MCF 10A (cell line): Measurements from ENCODE around the gene DCAF6. TPM values are rescaled to one million over a fixed set of nuclear protein-coding genes. Genes with fewer than 3 reads are reported as not detected.

ENCODE experiments used
- BruUV-seq: library from RNA; stranded (reverse); fragments of 400-500 nt; replicated peaks from 2 replicates; lab custom pipeline; 2021; lab: Mats Ljungman, UMichigan
- CTCF ChIA-PET: fragments of 300-600 bp; sonication (Branson Sonifier 250); formaldehyde crosslinking; extraction: SDS; loops from one replicate; lab custom pipeline; 2021; ENCODE audit warnings: antibody characterized with exemption, inconsistent platforms; lab: Yijun Ruan, JAX
- POLR2A ChIA-PET: fragments of 300-600, 350-650 bp; sonication (Branson Sonifier 250); formaldehyde crosslinking; extraction: SDS; loops from one replicate; lab custom pipeline; 2020; ENCODE audit warnings: antibody characterized with exemption, inconsistent platforms; lab: Yijun Ruan, JAX
- DNase-seq: peaks from one replicate; pipeline ENCODE4 v3.0.0-alpha.2; 2018; ENCODE audit not compliant: unreplicated experiment
- H3K27ac Mint-ChIP-seq: one replicate; pipeline ENCODE4 v1.8.0; 2022; ENCODE audit warnings: mild to moderate bottlenecking, low read depth, mixed read lengths; ENCODE audit not compliant: unreplicated experiment
- H3K27me3 Mint-ChIP-seq: one replicate; pipeline ENCODE4 v1.8.0; 2022; ENCODE audit warnings: mixed read lengths; ENCODE audit not compliant: insufficient read depth, unreplicated experiment
- H3K36me3 Mint-ChIP-seq: one replicate; pipeline ENCODE4 v1.8.0; 2022; ENCODE audit warnings: mild to moderate bottlenecking, moderate library complexity, mixed read lengths; ENCODE audit not compliant: insufficient read depth, unreplicated experiment
- H3K4me1 Mint-ChIP-seq: one replicate; pipeline ENCODE4 v1.8.0; 2022; ENCODE audit warnings: mixed read lengths; ENCODE audit not compliant: insufficient read depth, unreplicated experiment
- H3K4me3 Mint-ChIP-seq: one replicate; pipeline ENCODE4 v1.8.0; 2022; ENCODE audit warnings: mild to moderate bottlenecking, moderate library complexity, mixed read lengths; ENCODE audit not compliant: unreplicated experiment
- H3K9me3 Mint-ChIP-seq: one replicate; pipeline ENCODE4 v1.8.0; 2022; ENCODE audit warnings: mixed read lengths; ENCODE audit not compliant: unreplicated experiment
- intact Hi-C: fragments of 100-400 bp; cut with micrococcal nuclease; formaldehyde crosslinking; loops from 2 replicates; pipeline ENCODE4 v1.14.1; 2022
- total RNA-seq: library from RNA; stranded (reverse); gene quantifications from 2 replicates; pipeline ENCODE4 v1.2.3, GENCODE V29; 2022
- TF ChIP-seq, protein P1 (sequence below): fragments of 200-600 bp; IDR thresholded peaks from one replicate; pipeline ENCODE4 v1.8.0; 2022; ENCODE audit warnings: antibody characterized with exemption, mild to moderate bottlenecking; ENCODE audit not compliant: unreplicated experiment

Gene DCAF6
- total RNA-seq, 1 experiment from 2014 or later = 57.2 TPM

DNA sequence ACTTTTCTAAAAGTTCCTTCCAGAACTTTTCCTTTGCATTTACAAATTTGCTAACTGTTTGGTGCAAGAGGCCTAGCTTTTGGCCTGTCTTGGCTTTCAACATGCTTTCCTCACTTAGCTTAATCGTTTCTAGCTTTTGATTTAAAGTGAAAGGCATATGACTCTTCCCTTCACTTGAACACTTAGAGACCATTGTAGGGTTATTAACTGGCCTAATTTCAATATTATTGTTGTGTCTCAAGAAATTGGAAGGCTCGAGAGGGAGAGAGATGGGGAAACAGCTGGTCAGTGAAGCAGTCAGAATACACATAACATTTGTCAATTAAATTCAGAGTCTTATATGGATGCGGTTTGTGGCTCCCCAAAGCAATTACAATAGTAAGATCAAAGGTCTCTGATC is 63.4 kb downstream of the DCAF6 start:
- intact Hi-C loops = no loop called here
- no TSS peak for BruUV-seq
- ChIA-PET CTCF (no interaction called here), POLR2A (interaction anchor here (0.6 to 0.8 kb wide), 2 partner anchors 11 to 244 kb away, joined by 3 to 4 read pairs; no protein-coding TSS in a partner anchor)
- Mint-ChIP-seq H3K4me1 (no peaks in the 10 kb centered on the region), H3K36me3 (peaks cover 66% of the 10 kb centered on the region), H3K27me3 (no peaks in the 10 kb centered on the region), H3K4me3 (no peak overlapping the region), H3K27ac (no peak overlapping the region), H3K9me3 (no peaks in the 10 kb centered on the region)
- no peak for DNase-seq
- TF ChIP-seq, protein P1, sequence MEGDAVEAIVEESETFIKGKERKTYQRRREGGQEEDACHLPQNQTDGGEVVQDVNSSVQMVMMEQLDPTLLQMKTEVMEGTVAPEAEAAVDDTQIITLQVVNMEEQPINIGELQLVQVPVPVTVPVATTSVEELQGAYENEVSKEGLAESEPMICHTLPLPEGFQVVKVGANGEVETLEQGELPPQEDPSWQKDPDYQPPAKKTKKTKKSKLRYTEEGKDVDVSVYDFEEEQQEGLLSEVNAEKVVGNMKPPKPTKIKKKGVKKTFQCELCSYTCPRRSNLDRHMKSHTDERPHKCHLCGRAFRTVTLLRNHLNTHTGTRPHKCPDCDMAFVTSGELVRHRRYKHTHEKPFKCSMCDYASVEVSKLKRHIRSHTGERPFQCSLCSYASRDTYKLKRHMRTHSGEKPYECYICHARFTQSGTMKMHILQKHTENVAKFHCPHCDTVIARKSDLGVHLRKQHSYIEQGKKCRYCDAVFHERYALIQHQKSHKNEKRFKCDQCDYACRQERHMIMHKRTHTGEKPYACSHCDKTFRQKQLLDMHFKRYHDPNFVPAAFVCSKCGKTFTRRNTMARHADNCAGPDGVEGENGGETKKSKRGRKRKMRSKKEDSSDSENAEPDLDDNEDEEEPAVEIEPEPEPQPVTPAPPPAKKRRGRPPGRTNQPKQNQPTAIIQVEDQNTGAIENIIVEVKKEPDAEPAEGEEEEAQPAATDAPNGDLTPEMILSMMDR = no peak

DNA sequence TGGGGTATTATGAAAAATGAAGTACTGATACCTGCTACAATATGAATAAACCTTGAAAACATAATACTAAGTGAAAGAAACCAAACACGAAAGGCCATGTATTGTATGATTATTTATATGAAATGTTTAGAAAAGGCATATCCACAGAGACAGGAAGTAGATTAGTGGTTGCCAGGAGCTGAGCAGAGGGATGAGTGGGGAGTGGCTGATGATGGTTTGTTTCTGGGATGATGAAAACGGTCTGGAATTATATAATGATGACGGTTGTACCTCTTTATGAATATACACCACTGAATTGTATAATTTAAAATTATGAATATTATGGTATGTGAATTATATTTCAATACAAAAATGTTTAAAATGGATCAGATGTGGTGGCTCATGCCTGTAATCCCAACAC is 64.2 kb downstream of the DCAF6 start:
- Mint-ChIP-seq H3K4me1 (no peaks in the 10 kb centered on the region), H3K36me3 (peaks cover 63% of the 10 kb centered on the region), H3K9me3 (no peaks in the 10 kb centered on the region), H3K27me3 (no peaks in the 10 kb centered on the region), H3K4me3 (no peak overlapping the region), H3K27ac (no peak overlapping the region)
- POLR2A ChIA-PET = interaction anchor here (0.6 kb wide), 1 partner anchor 245 kb away, joined by 4 read pairs; no protein-coding TSS in a partner anchor
- TF ChIP-seq, protein P1 = no peak
- intact Hi-C loops = no loop called here
- BruUV-seq = no TSS peak
- DNase-seq = no peak
- CTCF ChIA-PET = no interaction called here

DNA sequence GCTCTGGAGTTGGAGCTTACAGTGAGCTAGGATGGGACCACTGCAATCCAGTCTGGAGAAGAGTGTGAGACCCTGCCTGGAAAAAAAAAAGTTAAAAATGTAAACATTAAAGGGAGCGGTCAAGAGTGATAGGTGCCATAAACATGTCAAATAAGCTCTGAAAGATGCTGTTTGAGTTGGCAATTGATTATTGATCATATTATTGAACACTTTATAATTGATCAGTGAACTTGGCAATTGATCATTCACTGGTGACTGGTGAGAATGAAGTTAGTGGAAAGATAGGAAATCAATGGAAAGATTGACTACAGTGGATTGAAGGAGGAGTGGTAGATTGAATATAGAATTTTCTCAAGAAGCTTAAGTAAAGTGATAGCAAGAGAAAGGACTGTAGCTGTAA is 64.7 kb downstream of the DCAF6 start:
- intact Hi-C loops = no loop called here
- Mint-ChIP-seq H3K36me3 (peaks cover 62% of the 10 kb centered on the region), H3K9me3 (no peaks in the 10 kb centered on the region), H3K4me1 (no peaks in the 10 kb centered on the region), H3K27me3 (no peaks in the 10 kb centered on the region), H3K4me3 (no peak overlapping the region), H3K27ac (no peak overlapping the region)
- CTCF ChIA-PET = interaction anchor here (0.7 kb wide), 2 partner anchors 17 to 1486 kb away, joined by 3 read pairs; no protein-coding TSS in a partner anchor
- POLR2A ChIA-PET = interaction anchor here (0.9 kb wide), 1 partner anchor 287 kb away, joined by 3 read pairs; no protein-coding TSS in a partner anchor
- TF ChIP-seq, protein P1 = no peak
- BruUV-seq = no TSS peak
- DNase-seq = no peak

DNA sequence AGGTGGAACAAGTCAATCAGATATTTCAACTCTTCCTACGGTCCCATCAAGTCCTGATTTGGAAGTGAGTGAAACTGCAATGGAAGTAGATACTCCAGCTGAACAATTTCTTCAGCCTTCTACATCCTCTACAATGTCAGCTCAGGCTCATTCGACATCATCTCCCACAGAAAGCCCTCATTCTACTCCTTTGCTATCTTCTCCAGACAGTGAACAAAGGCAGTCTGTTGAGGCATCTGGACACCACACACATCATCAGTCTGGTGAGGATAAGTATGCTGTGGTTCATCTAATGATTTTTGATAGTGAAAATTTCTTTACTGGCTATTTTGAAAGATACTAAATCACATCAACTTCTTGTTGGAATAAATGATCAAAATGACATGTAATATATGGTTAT is 68.0 kb downstream of the DCAF6 start:
- no TSS peak for BruUV-seq
- TF ChIP-seq, protein P1 = no peak
- CTCF ChIA-PET = no interaction called here
- intact Hi-C loops = no loop called here
- Mint-ChIP-seq H3K4me3 (no peak overlapping the region), H3K36me3 (peaks cover 78% of the 10 kb centered on the region), H3K27me3 (no peaks in the 10 kb centered on the region), H3K27ac (no peak overlapping the region), H3K4me1 (peaks cover 11% of the 10 kb centered on the region), H3K9me3 (peaks cover 8% of the 10 kb centered on the region)
- no peak for DNase-seq
- POLR2A ChIA-PET = no interaction called here
